NCI-H510A treated with DMSO at 0.1 percent for 48 hours (cell line): ENCODE data around the gene MPPE1.
A peak's percentile ranks its signal among the peaks of the same experiment; 100 is the strongest.
"Not testable (repeated sequence)": the region's sequence is repeated elsewhere in the genome, so short reads cannot be mapped to it uniquely, and the experiment has no call there.

Experiments used
- DNase-seq: peaks from one replicate; lab custom pipeline; 2025; lab: John Stamatoyannopoulos, UW

Gene MPPE1

DNA sequence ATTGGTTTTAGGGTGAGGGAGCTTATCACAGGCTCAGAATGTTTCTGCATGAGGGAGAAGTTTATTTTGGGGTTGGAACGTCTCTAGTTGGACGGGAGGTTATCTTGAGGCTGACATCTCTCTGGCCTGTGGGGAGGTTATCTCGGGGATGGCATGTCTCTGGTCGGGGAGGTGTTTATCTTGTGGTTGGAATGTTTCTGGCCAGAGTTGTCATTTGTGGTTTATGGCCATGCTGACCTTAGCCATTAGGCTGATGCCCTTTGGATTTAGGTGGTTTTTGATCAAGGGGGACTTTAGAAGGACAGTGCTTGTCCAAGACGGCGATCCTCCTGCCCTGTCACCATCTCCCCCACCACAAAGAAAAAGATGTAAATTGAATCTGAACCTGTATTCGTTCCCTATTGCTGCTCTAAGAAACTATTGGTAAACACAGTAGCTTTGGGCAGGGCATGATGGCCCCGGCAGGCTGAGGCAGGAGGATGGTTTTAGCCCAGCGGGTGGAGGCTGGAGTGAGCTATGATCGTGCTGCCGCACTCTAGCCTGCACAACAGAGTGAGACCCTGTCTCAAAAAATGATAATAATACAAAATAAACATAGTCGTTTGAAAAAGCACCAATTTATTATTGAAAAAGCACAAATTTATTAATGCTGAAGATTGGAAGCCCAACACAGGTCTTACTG, 17.8 kb upstream of the MPPE1 start:
- DNase-seq: no peak

DNA sequence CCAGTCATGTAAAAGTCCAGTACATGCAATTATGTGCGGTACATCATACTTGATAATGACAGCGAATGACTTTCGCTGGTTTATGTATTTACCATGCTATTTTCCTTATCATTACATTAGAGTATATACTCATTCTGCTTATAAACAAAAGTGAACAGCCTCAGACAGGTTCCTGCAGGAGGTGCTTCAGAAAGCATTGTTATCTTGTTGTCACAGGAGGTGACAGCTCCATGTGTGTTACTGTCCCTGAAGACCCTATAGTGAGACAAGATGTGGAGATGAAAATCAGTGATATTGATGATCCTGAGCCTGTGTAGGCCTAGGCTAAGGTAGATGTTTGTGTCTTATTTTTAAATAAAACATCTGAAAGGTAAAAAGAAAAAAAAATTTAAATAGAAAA, 15.3 kb upstream of the MPPE1 start:
- no peak for DNase-seq

DNA sequence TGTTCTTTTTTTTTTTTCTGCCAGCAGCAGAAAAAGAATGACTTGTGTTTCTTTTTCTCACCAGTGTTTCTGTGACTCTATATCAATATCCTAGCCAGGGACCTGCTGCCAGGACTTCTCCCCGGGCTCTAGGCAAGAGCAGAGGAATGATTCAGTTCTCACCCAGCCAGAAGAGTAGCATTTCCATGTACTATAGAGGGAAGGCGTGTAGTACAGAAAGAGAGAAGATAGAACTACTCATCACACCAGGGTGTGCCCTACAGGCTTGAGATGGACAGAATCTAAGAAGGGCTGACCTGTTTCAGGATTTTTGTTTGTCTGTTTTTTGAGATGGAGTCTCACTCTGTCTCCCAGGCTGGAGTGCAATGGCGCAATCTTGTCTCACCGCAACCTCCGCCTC, 11.4 kb upstream of the MPPE1 start:
- not testable (repeated sequence) for DNase-seq

DNA sequence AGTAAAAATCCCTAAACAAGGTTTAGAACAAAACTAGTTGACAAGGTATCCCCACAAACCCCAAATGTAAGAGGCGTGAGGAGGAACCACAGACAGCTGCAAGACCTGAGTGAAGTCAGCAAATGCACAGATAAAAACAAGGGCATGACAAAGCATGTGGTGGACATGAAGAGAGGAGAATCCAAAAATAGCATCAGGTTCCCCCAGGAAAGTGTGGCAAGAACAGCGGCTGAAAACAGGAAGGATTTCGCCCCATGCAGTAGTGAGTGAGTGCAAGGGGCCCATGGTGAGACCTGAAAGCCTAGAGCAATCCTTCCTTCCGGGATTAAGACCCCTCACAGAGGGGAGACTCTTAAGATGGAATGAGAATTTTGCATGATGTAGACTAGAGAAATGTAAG, 8.8 kb upstream of the MPPE1 start:
- DNase-seq: not testable (repeated sequence)

DNA sequence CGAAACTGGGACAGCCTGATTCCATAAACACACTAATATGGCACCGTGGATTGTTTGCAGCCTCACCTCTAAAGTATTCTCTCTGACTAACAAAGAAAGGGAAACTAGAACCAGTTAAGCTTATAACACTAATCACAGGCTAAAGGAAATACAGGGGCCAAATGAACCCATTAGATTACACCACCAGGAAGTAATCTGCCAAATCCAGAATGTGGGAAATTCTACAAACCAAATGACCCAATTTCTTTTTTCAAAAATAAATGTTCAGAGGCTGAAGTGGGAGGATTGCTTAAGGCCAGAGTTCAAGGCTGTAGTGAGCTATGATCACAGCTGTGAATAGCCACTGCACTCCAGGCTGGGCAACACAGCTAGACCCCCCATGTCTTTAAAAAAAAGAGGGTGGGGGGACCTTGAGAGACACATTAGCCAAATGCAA, 1.5 kb upstream of the MPPE1 start:
- DNase-seq: peak; percentile 9

DNA sequence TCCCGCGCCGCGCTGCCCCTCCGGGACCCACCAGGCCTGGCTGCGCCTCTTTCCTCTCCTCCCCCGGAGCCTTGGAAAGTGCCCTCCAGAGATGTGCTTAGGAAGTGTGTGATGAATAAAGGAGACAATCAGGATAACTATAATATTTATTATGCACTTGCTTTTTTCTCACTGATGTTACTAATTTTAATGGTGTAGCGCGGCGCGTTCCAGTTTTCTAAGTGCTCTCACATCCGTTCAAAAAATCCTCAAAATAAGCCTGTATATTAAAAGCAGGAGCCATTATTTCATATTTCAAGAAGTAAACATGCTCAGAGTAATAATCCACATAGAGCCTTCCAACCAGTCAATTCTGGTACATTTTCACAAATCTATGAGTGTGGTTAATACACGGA, 941 bp upstream of the MPPE1 start:
- DNase-seq: no peak

DNA sequence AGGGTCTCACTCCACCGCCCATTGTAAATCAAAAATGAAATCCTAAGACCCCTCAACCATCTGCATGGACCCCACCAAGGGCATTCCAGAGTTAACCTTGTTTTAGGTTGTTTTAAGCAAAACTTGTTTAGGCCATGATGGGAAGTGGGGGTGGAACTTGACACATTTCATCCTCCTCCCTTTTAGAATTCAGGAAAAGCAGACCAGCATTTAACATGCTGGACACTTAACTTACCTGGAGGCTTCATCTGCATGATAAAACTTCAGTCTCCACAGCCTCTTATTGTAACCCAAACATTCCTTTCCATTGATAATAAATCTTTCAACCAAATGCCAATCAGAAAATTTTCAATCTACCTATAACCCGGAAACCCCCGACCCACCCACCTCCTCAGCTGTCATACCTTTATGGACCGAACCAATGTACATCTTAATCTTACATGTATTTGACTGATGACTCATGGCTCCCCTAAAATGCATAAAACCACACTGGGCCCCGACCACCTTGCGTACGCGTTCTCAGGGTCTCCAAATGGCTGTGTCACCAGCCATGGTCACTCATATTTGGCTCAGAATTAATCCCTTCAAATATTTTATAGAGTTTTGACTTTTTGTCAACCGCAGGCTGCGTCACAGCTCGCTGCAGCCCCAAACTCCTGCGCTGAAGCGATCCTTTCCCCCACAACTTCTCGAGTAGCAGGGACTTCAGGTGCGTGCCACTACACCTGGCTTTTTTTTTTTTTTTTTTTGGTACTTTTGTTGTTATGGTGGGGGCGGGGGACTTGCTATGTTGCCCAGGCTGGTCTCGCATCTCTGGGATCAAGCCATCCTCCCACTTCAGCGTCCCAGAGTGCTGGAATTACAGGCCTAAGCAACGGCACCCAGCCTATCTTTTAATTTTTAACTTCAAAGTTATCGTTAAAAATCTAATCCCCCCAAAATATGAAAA, 917 bp downstream of the MPPE1 start:
- no peak for DNase-seq

DNA sequence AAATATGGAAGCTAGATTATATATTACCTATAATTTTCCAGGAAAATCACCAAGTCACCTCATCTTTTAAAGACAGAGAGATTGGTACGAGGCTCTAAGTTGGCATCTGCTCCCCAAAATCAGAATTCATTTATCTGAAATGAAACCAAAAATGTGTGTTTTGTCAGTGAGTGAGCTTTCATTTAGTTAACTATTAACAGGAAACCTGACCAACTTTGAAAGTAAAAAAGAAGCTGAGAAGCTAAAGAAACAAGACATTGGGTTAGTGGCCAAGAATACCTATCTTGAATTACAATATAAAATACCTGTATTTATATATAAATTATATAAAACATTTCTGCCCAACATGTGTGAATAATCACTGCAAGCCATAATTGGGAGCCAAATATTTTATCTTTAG, 1.9 kb downstream of the MPPE1 start:
- no peak for DNase-seq

DNA sequence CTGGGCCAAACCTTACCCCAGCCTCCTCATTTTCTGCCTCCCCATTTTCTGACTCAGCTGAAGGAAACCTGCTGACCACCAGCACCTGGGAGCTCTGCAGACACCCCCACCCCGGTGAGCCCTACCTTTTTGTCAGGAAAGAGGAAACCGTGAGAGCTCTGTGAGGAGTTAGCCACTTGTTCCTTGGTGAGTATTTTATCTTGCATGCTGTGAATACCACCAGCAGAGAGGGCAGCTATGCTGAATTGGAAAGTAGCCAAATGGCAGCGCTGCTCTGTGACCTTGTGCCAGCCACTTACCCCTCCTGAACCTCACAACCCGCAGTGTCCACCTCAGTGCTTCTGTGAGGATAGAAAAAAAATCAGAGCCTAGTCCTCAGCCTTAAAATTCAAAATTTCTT, 2.5 kb downstream of the MPPE1 start:
- no peak for DNase-seq

DNA sequence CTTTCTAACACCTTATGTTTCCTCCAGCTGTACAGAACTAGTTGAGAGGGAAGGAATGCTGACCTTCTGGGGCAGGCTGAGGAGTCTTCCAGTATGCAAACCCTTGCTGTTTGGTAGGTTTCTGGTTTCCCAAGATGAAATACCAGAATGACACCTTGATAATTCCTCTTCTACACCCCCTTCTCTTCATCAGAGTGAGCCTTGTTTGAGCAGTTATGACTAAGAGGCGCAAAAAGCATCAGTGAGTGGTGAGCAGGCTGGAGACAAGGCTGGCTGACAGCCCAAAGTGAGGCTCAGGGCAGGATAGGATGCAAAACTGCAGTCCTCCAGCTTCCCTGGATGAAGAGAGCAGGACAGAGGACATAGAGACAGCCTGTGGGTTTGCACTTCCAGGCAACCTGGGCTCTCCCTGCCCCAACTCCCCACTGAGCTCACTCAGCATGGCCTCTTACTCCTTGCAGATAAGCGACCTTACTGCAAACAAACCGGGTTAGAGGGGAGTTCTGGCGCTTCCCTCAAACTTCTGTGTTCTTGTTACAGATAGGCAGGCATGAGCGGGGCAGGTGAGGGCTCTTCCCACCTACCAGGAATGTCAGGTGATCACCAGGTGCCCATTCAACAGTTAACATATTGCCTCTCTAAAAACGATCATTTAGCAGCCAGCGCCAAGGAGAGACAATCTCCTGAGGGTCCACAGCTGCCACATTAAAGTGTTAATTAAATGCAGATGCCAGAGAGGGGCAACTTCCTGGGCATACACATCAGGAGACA, 5.4 kb downstream of the MPPE1 start:
- no peak for DNase-seq

DNA sequence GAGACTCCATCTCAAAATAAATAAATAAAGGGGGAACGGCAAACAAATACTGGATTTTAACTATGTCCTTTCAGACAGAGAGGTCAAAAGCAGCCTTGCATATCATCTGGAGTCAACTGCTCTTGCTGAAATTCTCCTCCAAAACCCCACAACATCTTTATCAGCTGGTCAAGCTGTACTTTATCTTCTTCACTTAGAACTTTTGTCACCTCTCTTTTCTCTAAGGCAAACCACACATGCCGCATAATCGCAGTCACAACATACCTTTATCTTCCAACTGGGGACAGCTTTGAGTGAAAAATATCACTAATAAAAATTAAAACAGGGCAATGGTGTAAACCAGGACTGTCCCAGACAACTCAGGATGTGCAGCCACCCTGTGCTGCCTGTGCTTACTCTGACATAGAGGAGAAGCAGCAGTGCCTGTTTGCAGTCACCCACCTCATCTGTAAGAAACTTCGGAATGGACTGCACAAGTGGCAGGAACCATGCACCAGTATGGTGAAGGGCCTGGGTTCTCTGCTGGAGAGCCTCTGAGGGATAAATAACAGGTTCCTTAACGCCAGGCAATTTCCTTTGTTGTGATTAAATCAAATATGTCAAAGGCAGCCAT, 6.2 kb downstream of the MPPE1 start:
- no peak for DNase-seq

DNA sequence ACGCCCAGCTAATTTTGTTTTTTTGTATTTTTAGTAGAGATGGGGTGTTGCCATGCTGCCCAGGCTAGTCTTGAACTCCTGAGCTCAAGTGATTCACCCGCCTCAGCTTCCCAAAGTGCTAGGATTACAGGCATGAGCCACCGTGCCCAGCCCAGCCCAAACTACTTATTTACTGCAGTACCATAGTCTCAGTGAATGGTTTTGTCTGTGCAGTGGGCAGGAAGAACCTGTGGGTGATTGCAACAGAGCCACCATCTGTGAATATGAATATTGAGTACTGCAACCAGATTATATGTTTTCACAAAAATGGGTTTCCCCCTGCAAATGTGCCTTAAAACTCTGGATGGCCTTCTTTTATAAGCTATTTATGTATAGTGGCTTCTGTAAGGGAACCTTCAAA, 9.1 kb downstream of the MPPE1 start:
- DNase-seq: no peak

DNA sequence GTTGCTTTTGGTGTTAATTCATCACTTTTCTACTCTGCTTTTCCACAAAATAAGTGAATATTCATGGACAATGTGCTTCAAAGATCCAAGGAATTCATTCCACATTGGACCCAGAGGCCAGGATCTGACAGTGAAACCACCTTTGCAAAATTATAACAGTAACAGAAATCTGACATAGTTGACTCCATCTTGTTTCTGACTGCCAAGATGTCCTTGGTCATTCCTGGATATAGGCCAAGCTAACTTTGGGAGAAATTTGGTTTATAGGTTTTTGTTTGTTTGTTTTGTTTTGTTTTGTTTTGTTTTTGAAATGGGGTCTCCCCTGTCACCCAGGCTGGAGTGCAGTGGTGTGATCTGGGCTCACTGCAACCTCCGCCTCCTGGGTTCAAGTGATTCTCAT, 10.3 kb downstream of the MPPE1 start:
- no peak for DNase-seq

DNA sequence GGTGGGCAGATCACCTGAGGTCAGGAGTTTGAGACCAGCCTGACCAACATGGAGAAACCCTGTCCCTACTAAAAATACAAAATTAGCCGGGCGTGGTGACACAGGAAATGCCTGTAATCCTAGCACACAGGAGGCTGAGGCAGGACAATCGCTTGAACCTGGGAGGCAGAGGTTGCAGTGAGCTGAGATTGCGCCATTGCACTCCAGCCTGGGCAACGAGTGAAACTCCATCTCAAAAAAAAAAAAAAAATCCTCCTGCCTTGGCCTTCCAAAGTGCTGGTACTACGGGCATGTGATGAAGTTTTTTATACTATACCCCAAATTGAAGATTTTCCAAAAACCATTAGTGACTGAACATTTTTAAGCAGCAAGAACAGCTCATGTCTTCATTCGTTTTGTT, 15.7 kb downstream of the MPPE1 start:
- not testable (repeated sequence) for DNase-seq

DNA sequence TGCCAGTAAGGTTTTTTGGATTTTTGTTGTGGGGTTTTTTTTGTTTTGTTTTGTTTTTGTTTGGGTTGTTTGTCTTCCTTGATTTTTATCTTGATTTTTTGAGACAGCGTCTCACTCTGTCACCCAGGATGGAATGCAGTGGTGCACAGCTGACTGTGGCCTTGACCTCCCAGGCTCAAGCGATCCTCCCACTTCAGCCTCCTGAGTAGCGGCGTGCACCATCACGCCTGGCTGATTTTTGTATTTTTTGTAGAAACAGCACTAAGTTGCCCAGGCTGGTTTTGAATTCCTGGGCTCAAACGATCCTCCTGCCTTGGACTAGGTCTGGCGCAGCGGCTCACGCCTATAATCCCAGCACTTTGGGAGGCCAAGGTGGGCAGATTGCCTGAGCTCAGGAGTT, 16.4 kb downstream of the MPPE1 start:
- DNase-seq: no peak

DNA sequence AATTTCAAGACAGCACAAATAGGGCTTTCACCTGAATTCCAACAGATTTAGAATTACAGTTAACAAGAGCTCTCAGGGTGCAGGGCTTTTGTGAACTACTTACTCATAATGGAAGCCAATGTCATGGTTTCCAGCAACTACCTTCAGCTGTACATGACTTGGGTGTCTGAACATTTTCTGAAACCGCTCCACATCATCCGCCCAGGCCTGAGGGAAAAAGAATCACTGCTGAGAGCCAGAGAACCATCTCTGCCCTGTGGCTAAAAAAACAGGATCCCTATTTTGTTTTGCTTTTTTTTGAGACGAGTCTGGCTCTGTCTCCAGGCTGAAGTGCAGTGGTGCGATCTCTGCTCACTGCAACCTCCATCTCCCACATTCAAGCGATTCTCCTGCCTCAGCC, 18.8 kb downstream of the MPPE1 start:
- no peak for DNase-seq

DNA sequence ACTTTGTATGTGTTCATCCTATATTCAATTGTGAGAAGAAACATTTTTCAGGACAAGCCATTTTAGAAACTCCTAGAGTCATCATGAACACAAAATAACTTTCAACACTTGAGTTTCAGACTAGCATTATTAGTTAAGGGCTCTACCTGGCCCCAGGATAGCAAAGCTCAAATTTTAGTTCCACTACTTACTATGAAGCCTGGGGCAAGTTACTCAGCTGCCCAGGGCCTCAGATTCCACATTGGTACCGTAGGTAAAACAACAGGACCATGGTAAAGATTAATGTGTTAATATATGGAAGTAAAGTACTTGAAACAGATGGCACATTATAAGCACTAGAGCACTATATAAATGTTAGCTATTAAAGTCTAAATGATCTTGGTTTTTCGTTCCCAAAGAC, 19.4 kb downstream of the MPPE1 start:
- DNase-seq: no peak

DNA sequence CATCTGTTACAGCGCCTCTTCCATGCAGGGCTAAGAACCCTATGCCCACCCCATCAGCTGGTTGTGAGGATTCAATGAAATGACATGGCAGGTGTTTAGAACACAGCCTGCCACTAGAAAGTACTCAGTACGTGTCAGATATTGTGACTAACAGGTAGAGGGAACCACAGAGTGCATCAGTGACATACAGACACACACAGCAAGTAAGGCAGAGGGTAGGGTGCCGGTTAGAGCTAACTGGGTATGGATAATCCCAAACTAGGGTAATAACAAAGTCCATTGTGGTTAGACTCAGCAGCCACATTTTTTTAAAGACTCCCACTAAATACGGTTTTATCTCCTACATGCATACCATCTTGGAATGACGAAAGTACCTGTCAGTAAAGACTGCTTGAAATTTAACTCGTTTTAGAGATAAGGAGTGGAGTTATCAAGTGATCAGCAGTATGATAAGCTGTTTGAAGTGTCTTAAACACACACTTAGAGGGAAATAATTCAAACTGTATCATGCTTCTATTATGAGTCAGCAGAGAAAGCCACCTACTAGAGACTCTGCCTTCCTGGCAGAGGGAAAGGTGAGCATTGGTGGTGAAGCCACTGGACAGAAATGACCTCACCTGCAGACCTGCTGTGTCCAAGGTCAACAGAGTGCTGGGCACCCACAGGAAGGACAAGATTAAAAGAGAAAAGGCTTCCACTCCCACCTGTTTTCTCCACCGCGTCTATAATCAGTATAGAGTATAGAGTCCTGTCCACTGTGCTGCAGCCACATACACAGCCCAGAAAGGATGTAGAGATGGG, 20.6 kb downstream of the MPPE1 start:
- no peak for DNase-seq

DNA sequence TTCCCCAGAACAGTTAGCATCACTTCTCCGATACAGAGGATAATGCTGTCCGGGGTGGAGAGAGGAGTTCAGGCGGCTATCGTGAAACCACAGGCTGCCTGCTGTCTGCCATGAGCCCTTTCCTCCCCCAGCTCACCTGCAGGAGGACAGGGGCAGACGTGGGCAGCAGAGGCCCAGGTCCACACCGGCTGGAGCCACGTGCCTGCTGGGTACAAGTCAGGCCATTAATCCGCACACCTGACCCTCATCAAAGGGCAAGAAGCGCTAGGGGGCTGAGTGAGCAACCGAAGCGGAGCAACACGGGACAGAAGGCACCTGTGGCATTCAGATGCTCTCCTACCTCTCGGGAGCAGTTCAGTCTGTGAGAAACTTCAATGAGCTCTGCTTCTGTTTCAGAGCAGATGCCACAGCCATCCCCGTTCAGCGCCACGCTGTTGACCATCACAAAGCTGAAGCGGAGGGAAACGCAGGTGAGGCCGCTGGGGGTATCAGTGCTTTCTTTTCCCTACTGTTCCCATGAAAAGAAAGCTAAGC, 21.5 kb downstream of the MPPE1 start:
- DNase-seq: no peak

DNA sequence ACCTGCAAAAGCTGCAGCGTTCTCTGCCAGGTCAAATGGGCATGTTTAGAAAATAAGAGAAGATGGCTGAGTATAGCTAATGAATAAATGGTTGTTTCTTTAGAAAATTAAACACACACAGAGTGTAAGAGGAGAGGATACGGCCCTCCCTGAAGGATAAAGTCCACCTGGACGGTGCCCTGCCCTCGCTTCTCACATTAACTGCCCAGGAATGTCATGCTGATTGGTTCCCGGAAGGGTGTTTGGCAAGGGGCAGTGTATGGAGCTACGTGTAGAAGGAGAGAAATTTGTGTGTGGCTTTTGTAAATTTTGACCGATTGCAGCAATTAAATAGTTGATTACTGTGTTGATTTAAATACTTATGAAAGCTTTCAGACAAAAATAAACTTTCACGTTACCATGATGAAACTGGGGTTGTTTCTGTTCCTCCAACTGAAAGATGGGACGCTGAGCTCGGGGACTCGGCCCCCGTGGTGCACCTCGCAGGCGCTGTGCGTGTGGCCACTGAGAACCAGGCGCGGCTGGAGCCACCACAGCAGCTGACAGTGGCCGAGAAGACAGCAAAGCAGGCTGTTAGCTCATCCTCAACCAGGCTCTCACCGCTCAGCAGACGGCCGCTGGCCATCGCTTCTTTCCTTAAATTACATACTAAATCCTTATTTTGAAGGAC, 22.7 kb downstream of the MPPE1 start:
- DNase-seq: no peak
